ENCODE measurements around the gene RUNX1.

The RUNX1 gene

GRCh38 chr21:34989337-34990151, 59.6 kb downstream of the RUNX1 start:
- no peak for DNase-seq

GRCh38 chr21:34988625-34989024, 60.5 kb downstream of the RUNX1 start:
- no peak for DNase-seq

DNA sequence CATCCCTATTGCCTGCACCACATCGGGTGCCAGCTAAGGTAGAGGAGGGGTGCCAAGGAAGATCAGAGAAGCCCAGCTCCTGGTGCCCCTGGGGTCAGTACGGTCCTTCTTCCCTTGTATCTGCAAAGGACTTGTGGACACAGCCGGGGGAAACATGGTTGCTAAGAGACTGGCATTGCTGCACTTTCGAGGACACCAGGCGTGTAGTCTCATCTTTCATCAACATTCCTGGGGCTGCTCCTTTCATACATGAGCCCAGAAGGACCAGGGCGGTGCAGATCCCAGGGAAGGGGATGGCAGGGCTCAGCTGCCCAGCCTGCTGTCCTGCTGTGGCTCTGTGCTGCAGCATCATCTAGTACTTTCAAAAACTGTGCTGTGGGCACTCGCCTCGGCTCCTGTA, 61.0 kb downstream of the RUNX1 start:
- DNase-seq = no peak

- no peak for DNase-seq
Measured at GRCh38 chr21:34987501-34988072, 61.5 kb downstream of the RUNX1 start.

GRCh38 chr21:34986561-34987500, 62.3 kb downstream of the RUNX1 start:
- no peak for DNase-seq

GRCh38 chr21:34984356-34985058, 64.6 kb downstream of the RUNX1 start:
- DNase-seq = no peak

GRCh38 chr21:34983680-34984086, 65.4 kb downstream of the RUNX1 start:
- DNase-seq = no peak

DNA sequence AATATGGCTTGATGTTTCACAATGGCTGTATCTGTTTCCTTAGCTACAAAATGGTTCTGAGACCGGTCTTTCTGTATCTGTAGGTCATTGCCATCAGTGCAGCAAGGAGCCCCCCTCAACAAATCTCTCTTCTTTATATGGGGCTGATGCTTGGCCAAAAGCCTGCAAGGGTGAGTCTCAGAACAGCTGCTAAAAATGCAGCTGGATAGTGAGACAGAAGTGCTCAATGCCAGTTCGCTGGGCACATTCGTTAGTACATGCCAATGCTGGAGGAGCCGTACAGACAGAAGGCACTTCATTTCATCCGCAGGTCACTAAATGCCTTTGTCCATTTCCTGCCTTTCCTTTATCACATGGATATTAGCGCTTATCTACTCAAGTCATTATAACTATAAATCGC, 67.3 kb downstream of the RUNX1 start:
- DNase-seq = no peak

DNA sequence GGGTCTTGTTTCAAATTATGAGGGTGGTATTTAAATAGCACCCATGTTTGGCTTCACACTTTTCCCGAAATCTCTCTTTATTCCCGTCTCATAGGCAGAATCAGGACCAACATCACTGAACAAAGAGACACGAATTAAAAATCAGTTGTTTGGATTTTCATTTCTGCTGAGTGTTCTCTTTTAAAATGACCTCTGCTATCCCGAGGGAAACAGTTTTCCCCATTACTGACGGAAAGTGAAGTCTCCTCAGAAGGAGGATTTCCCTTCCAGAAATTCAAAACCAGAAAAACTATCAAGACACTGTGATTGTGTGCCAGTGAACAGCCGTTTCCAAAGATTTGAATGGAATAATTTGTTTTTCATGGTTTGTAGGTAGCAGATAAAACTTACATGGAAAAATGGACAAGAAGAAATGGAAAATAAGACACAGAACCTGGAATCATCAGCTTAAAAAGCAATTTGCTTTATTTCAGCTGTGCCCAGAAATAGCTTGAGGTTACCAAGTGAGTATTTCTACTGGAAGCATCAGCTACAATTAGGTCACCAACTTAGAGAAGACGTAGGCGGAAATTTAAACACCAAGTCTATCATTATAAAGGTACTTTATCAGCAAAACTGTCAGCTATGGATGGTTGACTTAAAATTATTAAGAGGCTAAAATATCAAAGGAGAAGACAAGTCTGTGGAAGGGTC, 68.5 kb downstream of the RUNX1 start:
- DNase-seq = no peak

- no peak for DNase-seq
Measured at GRCh38 chr21:34979383-34979782, 69.7 kb downstream of the RUNX1 start.

DNA sequence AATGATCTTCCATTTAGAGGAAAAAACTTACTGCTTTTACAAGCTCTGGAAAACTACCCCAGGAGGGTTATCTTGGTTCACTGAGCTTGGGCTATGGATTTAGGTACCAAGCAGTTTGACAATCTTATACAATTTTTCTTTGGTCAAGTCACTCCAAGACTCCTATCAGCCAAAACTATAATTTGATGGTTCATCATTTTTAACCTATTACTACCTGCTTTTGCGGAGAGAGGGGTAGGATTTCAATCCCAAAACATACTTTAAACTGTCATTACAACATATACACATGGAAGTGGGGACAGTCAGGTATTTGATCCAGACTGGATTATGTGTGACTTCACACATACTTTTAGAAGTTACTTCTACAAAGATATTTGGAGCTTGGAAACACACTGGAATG, 71.8 kb downstream of the RUNX1 start:
- DNase-seq = no peak

GRCh38 chr21:34974162-34974981, 74.7 kb downstream of the RUNX1 start:
- DNase-seq = no peak

GRCh38 chr21:34973685-34974084, 75.4 kb downstream of the RUNX1 start:
- DNase-seq = no peak

- no peak for DNase-seq
Measured at GRCh38 chr21:34971656-34972055, 77.4 kb downstream of the RUNX1 start.

GRCh38 chr21:34970566-34970965, 78.5 kb downstream of the RUNX1 start:
- no peak for DNase-seq

DNA sequence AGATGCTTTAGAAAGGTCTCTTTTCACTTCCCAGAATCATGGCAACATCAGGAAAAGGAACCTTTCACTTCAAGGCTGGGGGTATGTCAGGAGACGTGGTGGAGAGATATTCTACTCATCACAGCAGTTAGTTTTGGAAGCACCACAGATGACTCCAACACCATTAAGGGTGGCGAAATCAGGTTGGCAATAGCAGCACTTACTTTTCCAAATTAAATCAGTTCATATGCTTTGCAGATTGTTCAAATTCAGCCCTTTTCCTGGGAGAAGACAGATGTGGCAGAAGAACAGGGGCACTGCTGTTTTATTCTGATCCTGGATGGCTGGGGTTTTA, 79.0 kb downstream of the RUNX1 start:
- no peak for DNase-seq

DNA sequence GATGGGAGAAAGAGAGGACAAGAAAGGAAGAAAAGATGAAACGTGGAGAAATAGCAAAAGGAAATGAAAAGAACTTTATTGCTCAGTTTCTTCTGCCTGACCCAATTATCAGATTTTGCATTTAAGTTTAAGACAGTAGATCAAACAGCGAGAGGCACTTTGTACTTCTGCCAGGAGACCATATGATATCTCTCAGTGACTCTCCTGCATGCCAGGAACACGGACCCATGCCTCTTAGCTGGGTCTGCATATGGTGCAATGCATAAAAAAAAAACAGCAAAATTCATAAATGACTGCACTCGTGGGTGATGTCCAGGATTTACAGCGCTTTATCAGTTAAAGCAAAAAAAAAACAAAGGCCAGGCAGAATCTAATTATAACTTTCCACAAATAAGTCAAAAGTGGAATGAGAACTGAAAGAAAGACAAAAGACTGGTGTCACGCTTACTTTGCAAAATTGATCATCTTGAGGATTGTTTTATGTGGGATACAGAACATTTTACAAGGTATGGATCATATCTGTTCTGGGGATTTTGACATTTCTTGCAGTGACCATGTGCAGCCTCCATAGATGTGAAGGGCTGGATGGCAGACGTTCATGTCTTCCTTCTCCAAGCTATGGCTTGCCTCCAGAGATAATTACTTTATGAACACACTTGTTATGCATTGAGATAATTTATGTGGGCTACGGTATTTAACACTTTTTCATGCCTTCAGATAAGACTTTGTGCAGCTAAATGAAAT, 79.5 kb downstream of the RUNX1 start:
- DNase-seq = no peak

DNA sequence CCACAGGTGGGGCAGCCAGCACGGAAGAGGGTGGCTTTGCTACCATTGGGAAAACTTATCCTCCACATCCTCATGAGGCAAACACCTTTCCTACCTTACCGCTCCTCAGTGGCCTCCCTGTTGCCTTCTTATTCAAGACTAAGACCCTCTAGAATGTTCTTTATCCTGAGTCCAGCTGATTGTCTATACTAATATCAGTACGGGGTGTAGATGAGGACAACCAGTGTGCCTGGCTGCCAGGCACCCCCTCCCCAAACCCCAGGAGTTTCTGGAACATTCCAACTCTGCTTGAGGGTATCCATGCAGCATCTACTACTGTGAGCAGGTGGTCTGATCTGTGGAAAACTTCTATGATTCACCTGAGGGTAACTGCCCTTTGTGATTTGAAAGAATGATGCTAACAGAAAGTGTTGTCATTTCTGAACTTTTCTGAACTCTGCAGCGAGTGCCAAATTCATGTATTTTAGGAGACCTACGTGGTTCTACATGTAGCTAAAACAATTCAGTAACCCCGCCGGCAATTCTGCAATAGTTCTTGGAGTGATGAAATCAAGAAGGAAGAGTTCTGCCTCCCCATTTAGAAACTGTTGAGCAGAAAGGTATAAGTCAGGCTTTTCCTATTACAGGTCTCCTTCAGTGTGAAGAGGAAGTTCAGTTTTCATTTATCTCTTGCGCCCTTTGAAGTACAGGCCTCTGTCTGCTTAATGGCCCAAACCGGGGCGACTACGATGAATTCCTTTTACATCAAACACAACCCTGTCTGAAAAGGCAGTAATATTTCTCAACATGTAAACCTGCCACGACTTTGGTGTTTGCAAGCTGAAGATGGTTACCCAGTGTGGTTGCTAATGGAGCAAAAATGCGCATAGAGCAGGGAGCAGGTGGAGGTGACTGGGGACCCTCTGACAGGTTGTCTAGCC, 80.4 kb downstream of the RUNX1 start:
- DNase-seq = no peak

DNA sequence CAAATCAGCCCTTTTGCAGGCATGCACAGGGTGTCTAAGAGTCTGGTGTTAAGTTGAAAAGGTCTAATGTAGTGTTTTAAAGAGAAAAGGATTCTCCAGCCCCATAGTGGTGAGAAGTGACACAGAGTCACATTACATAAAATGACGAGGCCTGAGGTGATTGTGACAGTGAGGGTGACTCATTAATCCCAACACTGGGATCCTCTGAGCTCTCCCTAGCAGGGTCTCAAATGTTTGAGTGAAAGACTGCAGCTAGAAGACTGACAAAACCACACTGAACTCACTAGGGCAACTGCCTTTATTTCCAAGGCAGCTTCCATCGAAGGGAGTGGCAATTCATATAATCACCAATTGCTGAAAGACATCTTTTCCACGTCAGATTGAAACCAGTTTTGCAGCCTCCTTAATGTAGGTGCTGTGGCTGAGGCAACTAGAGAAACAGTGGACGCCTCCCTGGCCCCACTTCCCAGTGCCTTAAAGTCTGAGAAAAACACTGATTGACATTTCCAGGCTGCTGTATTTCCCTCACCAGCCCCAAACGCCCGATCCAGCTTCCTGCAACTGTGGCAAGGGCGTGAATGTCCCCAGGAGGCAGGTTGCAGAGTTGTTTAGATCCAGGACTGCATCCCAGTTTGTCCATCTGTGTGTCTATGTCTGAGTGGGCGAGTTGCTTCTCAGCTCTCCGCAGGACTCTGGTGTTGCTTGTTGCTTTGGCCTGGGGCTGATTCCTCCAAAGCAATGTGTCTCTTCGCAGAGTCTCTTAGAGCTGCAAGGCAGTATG, 81.4 kb downstream of the RUNX1 start:
- no peak for DNase-seq

Measured in DMS79 (cell line).